SK-N-SH (cell line): ENCODE data around the gene CD109.

Source experiments
- CTCF ChIP-seq: fragments of 200-600 bp; sonication (generic); IDR thresholded peaks from 2 replicates; pipeline ENCODE4 v1.6.1; 2017; ENCODE audit warnings: antibody characterized with exemption, mild to moderate bottlenecking, moderate library complexity
- ELF1 ChIP-seq: IDR thresholded peaks from 2 replicates; pipeline ENCODE4 v1.4.0; 2012
- FOXJ3 ChIP-seq: sonication (generic); formaldehyde crosslinking; IDR thresholded peaks from 2 replicates; pipeline ENCODE4 v1.5.1; 2020; ENCODE audit warnings: mild to moderate bottlenecking, missing genetic modification reagents
- MAX ChIP-seq: IDR thresholded peaks from 2 replicates; pipeline ENCODE4 v1.4.0; 2012; ENCODE audit warnings: low read depth
- MXI1 ChIP-seq: IDR thresholded peaks from 2 replicates; pipeline ENCODE4 v1.6.1; 2012; ENCODE audit warnings: mild to moderate bottlenecking, low read depth, low read length, improper control_type of control experiment
- NFIC ChIP-seq: IDR thresholded peaks from 2 replicates; pipeline ENCODE4 v1.4.0; 2012; ENCODE audit warnings: borderline replicate concordance
- RAD21 ChIP-seq: IDR thresholded peaks from 2 replicates; pipeline ENCODE4 v1.6.1; 2012; ENCODE audit warnings: mild to moderate bottlenecking, low read length
- RCOR1 ChIP-seq: fragments of 150-350 bp; IDR thresholded peaks from 2 replicates; pipeline ENCODE4 v1.6.1; 2017; ENCODE audit warnings: antibody characterized with exemption, low read length

- TF ChIP-seq MXI1 (no peak), MAX (no peak), FOXJ3 (CRISPR knock-in tag) (no peak), CTCF (no peak), NFIC (no peak), ELF1 (no peak), RCOR1 (no peak), RAD21 (no peak)
These were observed 32.7 kb downstream of the CD109 start for GRCh38 chr6:73728548-73729205.
